H9 (cell line): ENCODE measurements around the gene MT1X. TPM values are rescaled to one million over a fixed set of nuclear protein-coding genes. Genes with fewer than 3 reads are reported as not detected.

Experiments
- DNase-seq: peaks from one replicate; pipeline ENCODE4 v3.0.0-alpha.2; 2017
- H2AFZ ChIP-seq: one replicate; pipeline ENCODE4 v1.6.1; 2013; ENCODE audit warnings: mild to moderate bottlenecking, low read length, control low read depth, moderate library complexity
- H2AK5ac ChIP-seq: 2 replicates; pipeline ENCODE4 v1.6.1; 2013; ENCODE audit warnings: low read length, control low read depth, mixed read lengths; ENCODE audit not compliant: insufficient read length
- H2BK120ac ChIP-seq: one replicate; pipeline ENCODE4 v1.6.1; 2013; ENCODE audit warnings: low read depth, mild to moderate bottlenecking, low read length, control low read depth, inconsistent platforms; ENCODE audit not compliant: poor library complexity, severe bottlenecking
- H2BK12ac ChIP-seq: 2 replicates; pipeline ENCODE4 v1.6.1; 2013; ENCODE audit warnings: low read length, control low read depth, mixed read lengths, low read depth; ENCODE audit not compliant: insufficient read length
- H2BK15ac ChIP-seq: 2 replicates; pipeline ENCODE4 v1.6.1; 2013; ENCODE audit warnings: low read depth, low read length, control low read depth
- H2BK20ac ChIP-seq: one replicate; pipeline ENCODE4 v1.6.1; 2013; ENCODE audit warnings: low read depth, mild to moderate bottlenecking, low read length, control low read depth, inconsistent platforms; ENCODE audit not compliant: poor library complexity, severe bottlenecking
- H2BK5ac ChIP-seq: 2 replicates; pipeline ENCODE4 v1.6.1; 2013; ENCODE audit warnings: low read length, control low read depth, mixed read lengths; ENCODE audit not compliant: insufficient read length
- H3K14ac ChIP-seq: 2 replicates; pipeline ENCODE4 v1.6.1; 2013; ENCODE audit warnings: low read length, control low read depth; ENCODE audit not compliant: insufficient read depth
- H3K18ac ChIP-seq: 2 replicates; pipeline ENCODE4 v1.6.1; 2013; ENCODE audit warnings: low read depth, mild to moderate bottlenecking, mixed read lengths, low read length, control low read depth; ENCODE audit not compliant: insufficient read length
- H3K23ac ChIP-seq: 2 replicates; pipeline ENCODE4 v1.6.1; 2013; ENCODE audit warnings: low read length, control low read depth, mixed read lengths, low read depth; ENCODE audit not compliant: insufficient read length
- H3K23me2 ChIP-seq: 2 replicates; pipeline ENCODE4 v1.6.1; 2013; ENCODE audit warnings: low read depth, mild to moderate bottlenecking, mixed read lengths, low read length, control low read depth; ENCODE audit not compliant: insufficient read length, poor library complexity, severe bottlenecking
- H3K27ac ChIP-seq: 2 replicates; pipeline ENCODE4 v1.5.1; 2013; ENCODE audit warnings: low read length, control low read depth, mixed read lengths, low read depth; ENCODE audit not compliant: insufficient read length
- H3K27me3 ChIP-seq: 2 replicates; pipeline ENCODE4 v1.6.1; 2013; ENCODE audit warnings: low read length, control low read depth, inconsistent platforms; ENCODE audit not compliant: insufficient read depth
- H3K4ac ChIP-seq: 2 replicates; pipeline ENCODE4 v1.6.1; 2013; ENCODE audit warnings: low read depth, mild to moderate bottlenecking, control low read depth, inconsistent platforms, low read length, moderate library complexity
- H3K4me1 ChIP-seq: 2 replicates; pipeline ENCODE4 v1.6.1; 2013; ENCODE audit warnings: low read length, control low read depth, inconsistent platforms; ENCODE audit not compliant: insufficient read depth
- H3K4me2 ChIP-seq: 2 replicates; pipeline ENCODE4 v1.6.1; 2013; ENCODE audit warnings: low read length, control low read depth, mixed read lengths; ENCODE audit not compliant: insufficient read length, insufficient read depth
- H3K56ac ChIP-seq: 2 replicates; pipeline ENCODE4 v1.6.1; 2013; ENCODE audit warnings: low read depth, mild to moderate bottlenecking, mixed read lengths, low read length, control low read depth; ENCODE audit not compliant: insufficient read length
- H3K79me1 ChIP-seq: 2 replicates; pipeline ENCODE4 v1.6.1; 2013; ENCODE audit warnings: low read depth, mild to moderate bottlenecking, moderate library complexity, low read length, control low read depth, inconsistent platforms; ENCODE audit not compliant: insufficient read depth, poor library complexity, severe bottlenecking
- H3K79me2 ChIP-seq: 2 replicates; pipeline ENCODE4 v1.6.1; 2013; ENCODE audit warnings: low read length, control low read depth, inconsistent platforms; ENCODE audit not compliant: insufficient read depth
- H3K9ac ChIP-seq: 2 replicates; pipeline ENCODE4 v1.6.1; 2013; ENCODE audit warnings: low read length, control low read depth, mixed read lengths; ENCODE audit not compliant: insufficient read length; ENCODE audit errors: extremely low read depth
- H3K9me3 ChIP-seq: one replicate; pipeline ENCODE4 v1.6.1; 2013; ENCODE audit warnings: low read depth, low read length, inconsistent platforms; ENCODE audit not compliant: control insufficient read depth
- H3T11ph ChIP-seq: one replicate; pipeline ENCODE4 v1.6.1; 2013; ENCODE audit warnings: mild to moderate bottlenecking, low read length, control low read depth, inconsistent platforms
- H4K20me1 ChIP-seq: one replicate; pipeline ENCODE4 v1.6.1; 2013; ENCODE audit not compliant: control insufficient read depth, insufficient read length, insufficient read depth
- H4K5ac ChIP-seq: 2 replicates; pipeline ENCODE4 v1.6.1; 2013; ENCODE audit warnings: low read depth, mild to moderate bottlenecking, mixed read lengths, low read length, control low read depth; ENCODE audit not compliant: insufficient read length
- H4K8ac ChIP-seq: replicated peaks from 2 replicates; pipeline ENCODE4 v1.6.1; 2013; ENCODE audit warnings: low read length, control low read depth, mixed read lengths, low read depth; ENCODE audit not compliant: insufficient read length
- H4K91ac ChIP-seq: 2 replicates; pipeline ENCODE4 v1.6.1; 2013; ENCODE audit warnings: low read depth, mild to moderate bottlenecking, moderate library complexity, mixed read lengths, low read length, control low read depth; ENCODE audit not compliant: insufficient read length
- H3K27ac Mint-ChIP-seq, 3 experiments: 2 replicates in 2 of 3; 3 replicates in 1 of 3; pipeline ENCODE4 v1.8.0; 2020 to 2021; ENCODE audit warnings: mixed read lengths in 3 of 3, mild to moderate bottlenecking in 1 of 3, moderate library complexity in 1 of 3
- H3K27me3 Mint-ChIP-seq: 2 replicates; pipeline ENCODE4 v1.8.0; 2021; ENCODE audit warnings: low read depth, mild to moderate bottlenecking, moderate library complexity, mixed read lengths
- H3K36me3 Mint-ChIP-seq, 3 experiments: 2 replicates in 2 of 3; 3 replicates in 1 of 3; pipeline ENCODE4 v1.8.0; 2020 to 2021; ENCODE audit warnings: low read depth in 3 of 3, mixed read lengths in 3 of 3; ENCODE audit not compliant: insufficient read depth in 1 of 3
- H3K4me1 Mint-ChIP-seq, 2 experiments: 2 replicates each; pipeline ENCODE4 v1.8.0; 2020; ENCODE audit warnings: mixed read lengths in 2 of 2
- H3K4me3 Mint-ChIP-seq, 2 experiments: 2 replicates in 1 of 2; 3 replicates in 1 of 2; pipeline ENCODE4 v1.8.0; 2020 to 2021; ENCODE audit warnings: mild to moderate bottlenecking in 2 of 2, mixed read lengths in 2 of 2, moderate library complexity in 1 of 2
- H3K9me3 Mint-ChIP-seq, 2 experiments: 2 replicates in 1 of 2; 3 replicates in 1 of 2; pipeline ENCODE4 v1.8.0; 2020; ENCODE audit warnings: mild to moderate bottlenecking in 2 of 2, mixed read lengths in 2 of 2, moderate library complexity in 1 of 2
- WGBS: extraction: QIAGEN DNeasy Blood & Tissue Kit; methylation state at CpG from one replicate; pipeline ENCODE4 v1.1.7; 2013; ENCODE audit warnings: missing lambda C conversion rate, low lambda C conversion rate, mixed read lengths; ENCODE audit not compliant: insufficient read length; ENCODE audit errors: extremely low coverage; 5-methylcytosine and 5-hydroxymethylcytosine counted together
- total RNA-seq: library from RNA; stranded (reverse); gene quantifications from 2 replicates; pipeline ENCODE4 v1.2.1, GENCODE V29; 2021
- TF ChIP-seq, protein P1 (sequence below): fragments of 200-600 bp; sonication (generic); conservative IDR thresholded peaks from 3 replicates; pipeline ENCODE4 v1.8.0; 2021; ENCODE audit warnings: antibody characterized with exemption, mild to moderate bottlenecking

MT1X gene
- total RNA-seq, 1 experiment from 2014 or later: 32.1 TPM

DNA sequence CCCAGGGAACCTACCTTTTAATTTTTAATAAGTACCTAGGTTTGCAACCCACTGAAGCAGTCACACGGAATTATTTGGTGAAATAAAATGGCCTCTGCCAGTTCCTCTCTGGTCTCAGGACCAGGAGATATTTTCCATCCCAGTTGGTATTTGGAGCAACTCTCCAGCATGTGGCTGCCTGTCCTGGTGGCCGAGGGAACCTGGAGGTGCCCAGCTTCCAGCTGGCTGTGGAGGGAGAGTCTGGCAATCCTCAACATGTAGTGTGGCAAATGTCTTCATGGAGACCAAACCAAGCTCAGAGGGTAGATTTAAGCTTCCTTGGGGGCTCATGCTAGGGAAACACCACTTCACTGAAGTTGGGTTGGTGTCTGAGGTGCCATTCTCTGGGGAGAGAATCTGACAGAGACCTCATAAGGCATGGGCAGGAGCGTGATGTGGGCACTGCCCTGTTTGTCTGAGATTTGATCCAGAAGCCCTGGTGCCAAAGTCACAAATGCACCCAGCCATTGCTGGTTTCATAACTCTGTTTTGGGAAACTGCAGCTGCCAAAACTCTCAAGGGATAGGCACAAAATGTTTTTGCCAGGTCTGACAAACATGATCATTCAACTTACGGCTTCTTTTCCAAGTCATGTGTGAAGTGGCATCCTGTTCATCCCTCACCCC is 2.8 kb downstream of the MT1X start:
- H3K36me3 Mint-ChIP-seq: peaks cover 3 to 13% (median 8%) of the 10 kb centered on the region in 3 experiments; a peak in 6 of 7 replicates
- Histone ChIP-seq H2AFZ (no peak overlapping the region), H3K4me1 (no peaks in the 10 kb centered on the region), H3K4me2 (no peak overlapping the region), H3K27ac (no peak overlapping the region), H3K4ac (no peak overlapping the region), H2AK5ac (no peak overlapping the region), H3K18ac (no peak overlapping the region), H3K9ac (no peak overlapping the region), H2BK12ac (no peak overlapping the region), H3K14ac (no peak overlapping the region), H3K79me2 (no peaks in the 10 kb centered on the region), H3K9me3 (no peaks in the 10 kb centered on the region), H2BK15ac (no peak overlapping the region), H4K5ac (no peak overlapping the region), H4K91ac (no peak overlapping the region), H3K23me2 (peaks cover 8% of the 10 kb centered on the region), H4K8ac (no peak overlapping the region), H4K20me1 (no peaks in the 10 kb centered on the region), H3K56ac (no peak overlapping the region), H3K23ac (no peak overlapping the region), H3K27me3 (no peaks in the 10 kb centered on the region), H2BK20ac (no peak overlapping the region), H3T11ph (no peak overlapping the region), H3K79me1 (no peaks in the 10 kb centered on the region), H2BK120ac (no peak overlapping the region), H2BK5ac (no peak overlapping the region)
- H3K4me3 Mint-ChIP-seq: no peak overlapping the region
- peaks cover 9 to 11% of the 10 kb centered on the region in 2 experiments for H3K9me3 Mint-ChIP-seq
- TF ChIP-seq, protein P1, sequence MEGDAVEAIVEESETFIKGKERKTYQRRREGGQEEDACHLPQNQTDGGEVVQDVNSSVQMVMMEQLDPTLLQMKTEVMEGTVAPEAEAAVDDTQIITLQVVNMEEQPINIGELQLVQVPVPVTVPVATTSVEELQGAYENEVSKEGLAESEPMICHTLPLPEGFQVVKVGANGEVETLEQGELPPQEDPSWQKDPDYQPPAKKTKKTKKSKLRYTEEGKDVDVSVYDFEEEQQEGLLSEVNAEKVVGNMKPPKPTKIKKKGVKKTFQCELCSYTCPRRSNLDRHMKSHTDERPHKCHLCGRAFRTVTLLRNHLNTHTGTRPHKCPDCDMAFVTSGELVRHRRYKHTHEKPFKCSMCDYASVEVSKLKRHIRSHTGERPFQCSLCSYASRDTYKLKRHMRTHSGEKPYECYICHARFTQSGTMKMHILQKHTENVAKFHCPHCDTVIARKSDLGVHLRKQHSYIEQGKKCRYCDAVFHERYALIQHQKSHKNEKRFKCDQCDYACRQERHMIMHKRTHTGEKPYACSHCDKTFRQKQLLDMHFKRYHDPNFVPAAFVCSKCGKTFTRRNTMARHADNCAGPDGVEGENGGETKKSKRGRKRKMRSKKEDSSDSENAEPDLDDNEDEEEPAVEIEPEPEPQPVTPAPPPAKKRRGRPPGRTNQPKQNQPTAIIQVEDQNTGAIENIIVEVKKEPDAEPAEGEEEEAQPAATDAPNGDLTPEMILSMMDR: no peak
- H3K27me3 Mint-ChIP-seq: peaks cover 53% of the 10 kb centered on the region
- peaks cover 26 to 28% of the 10 kb centered on the region in 2 experiments for H3K4me1 Mint-ChIP-seq
- DNase-seq: no peak
- no peak overlapping the region for H3K27ac Mint-ChIP-seq
- no CpG with 5 or more reads among the region's 4 CpGs for WGBS
